Tibial nerve (tissue), 4 donors: ENCODE measurements around the gene PTPN2.
"Not testable (repeated sequence)": the region's sequence is repeated elsewhere in the genome, so short reads cannot be mapped to it uniquely, and the experiment has no call there.

Source experiments
- EP300 ChIP-seq, 2 donors: sonication (generic); formaldehyde crosslinking; IDR thresholded peaks; one replicate each; pipeline ENCODE4 v1.6.1; 2017; ENCODE audit warnings: antibody characterized with exemption in 2 of 2, mild to moderate bottlenecking in 1 of 2
- POLR2A ChIP-seq, 2 donors: fragments of 450-650 bp; IDR thresholded peaks; one replicate each; pipeline ENCODE4 v1.6.1; 2017; ENCODE audit warnings: antibody characterized with exemption in 2 of 2, mild to moderate bottlenecking in 2 of 2, moderate library complexity in 2 of 2
- TF ChIP-seq, protein P1 (sequence below), 5 experiments: fragments of 200-600 bp in 3 of 5; fragments of 450-650 bp in 2 of 5; sonication (generic) in 3 of 5; IDR thresholded peaks; one replicate each; pipeline ENCODE4 v1.5.1; 2016 to 2019; ENCODE audit warnings: antibody characterized with exemption in 5 of 5, mild to moderate bottlenecking in 3 of 5, moderate library complexity in 2 of 5

GRCh38 chr18:12756619-12757239, 127.3 kb downstream of the PTPN2 start:
- TF ChIP-seq, protein P1, sequence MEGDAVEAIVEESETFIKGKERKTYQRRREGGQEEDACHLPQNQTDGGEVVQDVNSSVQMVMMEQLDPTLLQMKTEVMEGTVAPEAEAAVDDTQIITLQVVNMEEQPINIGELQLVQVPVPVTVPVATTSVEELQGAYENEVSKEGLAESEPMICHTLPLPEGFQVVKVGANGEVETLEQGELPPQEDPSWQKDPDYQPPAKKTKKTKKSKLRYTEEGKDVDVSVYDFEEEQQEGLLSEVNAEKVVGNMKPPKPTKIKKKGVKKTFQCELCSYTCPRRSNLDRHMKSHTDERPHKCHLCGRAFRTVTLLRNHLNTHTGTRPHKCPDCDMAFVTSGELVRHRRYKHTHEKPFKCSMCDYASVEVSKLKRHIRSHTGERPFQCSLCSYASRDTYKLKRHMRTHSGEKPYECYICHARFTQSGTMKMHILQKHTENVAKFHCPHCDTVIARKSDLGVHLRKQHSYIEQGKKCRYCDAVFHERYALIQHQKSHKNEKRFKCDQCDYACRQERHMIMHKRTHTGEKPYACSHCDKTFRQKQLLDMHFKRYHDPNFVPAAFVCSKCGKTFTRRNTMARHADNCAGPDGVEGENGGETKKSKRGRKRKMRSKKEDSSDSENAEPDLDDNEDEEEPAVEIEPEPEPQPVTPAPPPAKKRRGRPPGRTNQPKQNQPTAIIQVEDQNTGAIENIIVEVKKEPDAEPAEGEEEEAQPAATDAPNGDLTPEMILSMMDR (IDR thresholded peaks at IDR 0.05): not testable (repeated sequence)
- TF ChIP-seq POLR2A, EP300 (IDR thresholded peaks at IDR 0.05): not testable (repeated sequence)
